WTC11 (cell line): Measurements from ENCODE around the gene KCNG3.

Source experiments
- ELF4 ChIP-seq: sonication (generic); formaldehyde crosslinking; IDR thresholded peaks from 2 replicates; pipeline ENCODE4 v1.8.1; 2022; ENCODE audit warnings: low read depth, mild to moderate bottlenecking, moderate library complexity, missing genetic modification reagents
- HMGA2 ChIP-seq: fragments of 250-450 bp; sonication (Bioruptor Pico); IDR thresholded peaks from 2 replicates; pipeline ENCODE4 v1.4.0; 2021; ENCODE audit warnings: mild to moderate bottlenecking, moderate library complexity
- TCF7 ChIP-seq: sonication (generic); formaldehyde crosslinking; IDR thresholded peaks from 2 replicates; pipeline ENCODE4 v1.8.0; 2022; ENCODE audit warnings: mild to moderate bottlenecking, low read depth, missing genetic modification reagents, moderate library complexity
- ZNF121 ChIP-seq: sonication (generic); formaldehyde crosslinking; IDR thresholded peaks from 2 replicates; pipeline ENCODE4 v1.8.0; 2023; ENCODE audit warnings: missing genetic modification reagents
- TF ChIP-seq, protein P1 (sequence below): fragments of 200-600 bp; IDR thresholded peaks from 2 replicates; pipeline ENCODE4 v1.8.0; 2022; ENCODE audit warnings: antibody characterized with exemption
- TF ChIP-seq, protein P2 (sequence below): sonication (generic); formaldehyde crosslinking; IDR thresholded peaks from 2 replicates; pipeline ENCODE4 v1.8.0; 2022; ENCODE audit warnings: mild to moderate bottlenecking, missing genetic modification reagents

DNA sequence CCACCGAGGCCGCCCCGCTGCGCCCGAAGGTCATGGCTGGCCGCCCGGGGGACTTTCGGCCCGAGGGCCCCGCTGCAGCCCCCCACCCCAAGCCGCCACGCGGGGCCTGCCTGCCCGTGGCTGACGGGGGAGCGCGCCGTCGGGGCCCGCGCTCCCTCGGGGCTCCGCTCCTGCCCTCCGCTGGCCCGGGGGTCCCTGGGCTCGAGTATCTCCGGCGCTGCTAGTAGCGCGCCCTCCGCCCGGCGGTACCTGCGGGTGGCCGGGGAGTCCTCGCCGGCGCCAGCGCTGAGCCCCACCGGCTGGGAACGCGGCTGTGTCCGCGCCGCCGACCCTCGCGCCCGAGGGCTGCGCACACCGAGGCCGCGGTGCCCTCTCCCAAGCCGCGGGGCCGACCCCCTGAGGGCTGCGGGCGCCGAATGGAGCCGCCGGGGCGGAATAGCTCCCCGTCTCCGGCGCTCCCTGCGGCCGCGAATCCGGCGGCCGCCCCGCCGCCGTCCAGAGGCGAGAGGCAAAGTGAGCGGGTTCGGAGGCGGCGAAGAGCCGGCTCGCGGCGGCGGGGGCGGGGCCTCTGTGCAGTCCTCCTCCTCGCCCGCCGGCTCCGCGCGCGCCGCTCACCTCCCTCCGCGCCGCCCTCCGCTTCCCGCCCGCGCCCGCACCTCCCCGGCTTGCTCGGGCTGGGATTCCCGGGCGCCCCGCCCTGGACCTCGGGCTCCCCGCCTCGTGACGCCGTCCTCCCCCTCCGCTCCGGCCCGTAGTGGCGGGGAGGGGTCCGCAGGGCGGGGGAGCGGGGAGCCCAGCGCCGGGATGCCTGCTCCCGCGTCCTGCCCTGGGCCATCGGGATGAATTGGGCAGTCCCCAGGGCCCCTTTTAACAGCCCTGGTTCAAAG, at the start of gene KCNG3:
- TF ChIP-seq, protein P1, sequence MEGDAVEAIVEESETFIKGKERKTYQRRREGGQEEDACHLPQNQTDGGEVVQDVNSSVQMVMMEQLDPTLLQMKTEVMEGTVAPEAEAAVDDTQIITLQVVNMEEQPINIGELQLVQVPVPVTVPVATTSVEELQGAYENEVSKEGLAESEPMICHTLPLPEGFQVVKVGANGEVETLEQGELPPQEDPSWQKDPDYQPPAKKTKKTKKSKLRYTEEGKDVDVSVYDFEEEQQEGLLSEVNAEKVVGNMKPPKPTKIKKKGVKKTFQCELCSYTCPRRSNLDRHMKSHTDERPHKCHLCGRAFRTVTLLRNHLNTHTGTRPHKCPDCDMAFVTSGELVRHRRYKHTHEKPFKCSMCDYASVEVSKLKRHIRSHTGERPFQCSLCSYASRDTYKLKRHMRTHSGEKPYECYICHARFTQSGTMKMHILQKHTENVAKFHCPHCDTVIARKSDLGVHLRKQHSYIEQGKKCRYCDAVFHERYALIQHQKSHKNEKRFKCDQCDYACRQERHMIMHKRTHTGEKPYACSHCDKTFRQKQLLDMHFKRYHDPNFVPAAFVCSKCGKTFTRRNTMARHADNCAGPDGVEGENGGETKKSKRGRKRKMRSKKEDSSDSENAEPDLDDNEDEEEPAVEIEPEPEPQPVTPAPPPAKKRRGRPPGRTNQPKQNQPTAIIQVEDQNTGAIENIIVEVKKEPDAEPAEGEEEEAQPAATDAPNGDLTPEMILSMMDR: no peak
- no peak for TF ChIP-seq TCF7 (CRISPR knock-in tag)
- TF ChIP-seq, protein P2, sequence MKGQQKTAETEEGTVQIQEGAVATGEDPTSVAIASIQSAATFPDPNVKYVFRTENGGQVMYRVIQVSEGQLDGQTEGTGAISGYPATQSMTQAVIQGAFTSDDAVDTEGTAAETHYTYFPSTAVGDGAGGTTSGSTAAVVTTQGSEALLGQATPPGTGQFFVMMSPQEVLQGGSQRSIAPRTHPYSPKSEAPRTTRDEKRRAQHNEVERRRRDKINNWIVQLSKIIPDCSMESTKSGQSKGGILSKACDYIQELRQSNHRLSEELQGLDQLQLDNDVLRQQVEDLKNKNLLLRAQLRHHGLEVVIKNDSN (CRISPR knock-in tag): peak; percentile 12; the same call in 1 of the 2 replicates
- no peak for TF ChIP-seq HMGA2 (CRISPR knock-in tag)
- TF ChIP-seq ZNF121 (CRISPR knock-in tag): no peak
- peak; percentile 63; the same call in 1 of the 2 replicates for TF ChIP-seq ELF4 (CRISPR knock-in tag)
